SK-N-SH (cell line): Measurements from ENCODE around the gene RGS9. TPM values are rescaled to one million over a fixed set of nuclear protein-coding genes. Genes with fewer than 3 reads are reported as not detected.

Source experiments
- CTCF ChIA-PET: fragments of 300-600, 350-600 bp; formaldehyde crosslinking; extraction: SDS; loops from one replicate; lab custom pipeline; 2021; lab: Yijun Ruan, JAX
- POLR2A ChIA-PET: fragments of 350-600 bp; sonication (Branson Sonifier 250); formaldehyde crosslinking; extraction: SDS; loops from one replicate; lab custom pipeline; 2020; ENCODE audit warnings: antibody characterized with exemption, inconsistent platforms; lab: Yijun Ruan, JAX
- DNase-seq: peaks from one replicate; pipeline ENCODE4 v3.0.0; 2012
- H2AFZ ChIP-seq: fragments of 200-600 bp; sonication (generic); 2 replicates; pipeline ENCODE4 v1.8.1; 2016; ENCODE audit warnings: antibody characterized with exemption, mild to moderate bottlenecking, low read depth
- H3F3A ChIP-seq: fragments of 200-600 bp; sonication (generic); replicated peaks from 2 replicates; pipeline ENCODE3; 2016; ENCODE audit warnings: antibody characterized with exemption, mild to moderate bottlenecking; ENCODE audit not compliant: insufficient read depth
- H3K27ac ChIP-seq, 2 experiments: fragments of 200-500 bp in 1 of 2; fragments of 200-600 bp in 1 of 2; sonication (Bioruptor generic) in 1 of 2; sonication (generic), shearing (Covaris generic) in 1 of 2; 2 replicates each; pipeline versions ENCODE4 v1.5.1 to v1.6.1; 2014 to 2016; ENCODE audit warnings: low read depth in 2 of 2, inconsistent platforms in 1 of 2, low read length in 1 of 2, mild to moderate bottlenecking in 1 of 2, mixed read lengths in 1 of 2
- H3K27me3 ChIP-seq: fragments of 200-600 bp; sonication (generic), shearing (Covaris generic); 2 replicates; pipeline ENCODE4 v1.6.1; 2016; ENCODE audit warnings: mixed run types; ENCODE audit not compliant: insufficient read depth
- H3K36me3 ChIP-seq, 2 experiments: fragments of 200-500 bp in 1 of 2; fragments of 200-600 bp in 1 of 2; sonication (Bioruptor generic) in 1 of 2; sonication (generic) in 1 of 2; replicated peaks in 1 of 2; 2 replicates each; pipeline versions ENCODE3 to v1.5.1; 2014 to 2016; ENCODE audit warnings: low read length in 1 of 2, mild to moderate bottlenecking in 1 of 2; ENCODE audit not compliant: insufficient read depth in 2 of 2, control insufficient read depth in 1 of 2
- H3K4me1 ChIP-seq, 2 experiments: fragments of 200-500 bp in 1 of 2; fragments of 200-600 bp in 1 of 2; sonication (Bioruptor generic) in 1 of 2; sonication (generic), shearing (Covaris generic) in 1 of 2; 2 replicates each; pipeline versions ENCODE4 v1.5.1 to v1.6.1; 2014 to 2016; ENCODE audit warnings: low read depth in 1 of 2, low read length in 1 of 2, mixed run types in 1 of 2; ENCODE audit not compliant: insufficient read depth in 2 of 2, control insufficient read depth in 1 of 2
- H3K4me2 ChIP-seq: fragments of 200-600 bp; sonication (generic), shearing (Covaris generic); 2 replicates; pipeline ENCODE4 v1.6.1; 2017; ENCODE audit warnings: mixed run types
- H3K4me3 ChIP-seq, 2 experiments: fragments of 200-500 bp in 1 of 2; fragments of 200-600 bp in 1 of 2; sonication (Bioruptor generic) in 1 of 2; sonication (generic), shearing (Covaris generic) in 1 of 2; 2 replicates each; pipeline versions ENCODE4 v1.5.1 to v1.8.1; 2014 to 2016; ENCODE audit warnings: low read depth in 2 of 2, inconsistent platforms in 1 of 2, low read length in 1 of 2, mild to moderate bottlenecking in 1 of 2, mixed read lengths in 1 of 2, moderate library complexity in 1 of 2
- H3K79me2 ChIP-seq: fragments of 200-600 bp; sonication (generic); 2 replicates; pipeline ENCODE4 v1.8.1; 2017; ENCODE audit warnings: mild to moderate bottlenecking; ENCODE audit not compliant: insufficient read depth
- H3K9ac ChIP-seq: fragments of 200-600 bp; sonication (generic); 2 replicates; pipeline ENCODE4 v1.6.1; 2017; ENCODE audit warnings: mixed run types
- H3K9me2 ChIP-seq: fragments of 200-600 bp; sonication (generic); 2 replicates; pipeline ENCODE4 v1.6.1; 2017; ENCODE audit warnings: mixed run types
- H3K9me3 ChIP-seq: fragments of 200-600 bp; sonication (generic); 2 replicates; pipeline ENCODE4 v1.6.1; 2017; ENCODE audit warnings: mixed run types, mild to moderate bottlenecking, moderate library complexity
- H4K20me1 ChIP-seq: fragments of 200-600 bp; sonication (generic); 2 replicates; pipeline ENCODE4 v1.6.1; 2017; ENCODE audit warnings: mild to moderate bottlenecking, mixed run types; ENCODE audit not compliant: insufficient read depth
- ELF1 ChIP-seq: IDR thresholded peaks from 2 replicates; pipeline ENCODE4 v1.4.0; 2012
- FOXM1 ChIP-seq: IDR thresholded peaks from 2 replicates; pipeline ENCODE4 v1.4.0; 2012; ENCODE audit warnings: low read depth, mild to moderate bottlenecking
- GATA2 ChIP-seq: sonication (generic); formaldehyde crosslinking; IDR thresholded peaks from 2 replicates; pipeline ENCODE4 v1.5.0; 2020; ENCODE audit warnings: mild to moderate bottlenecking, missing genetic modification reagents
- JUND ChIP-seq: IDR thresholded peaks from 2 replicates; pipeline ENCODE4 v1.4.0; 2012
- NRF1 ChIP-seq: IDR thresholded peaks from 2 replicates; pipeline ENCODE4 v1.6.1; 2012; ENCODE audit warnings: low read depth, mild to moderate bottlenecking, low read length
- POLR2AphosphoS5 ChIP-seq: IDR thresholded peaks from 2 replicates; pipeline ENCODE4 v1.6.1; 2012; ENCODE audit warnings: low read depth, low read length
- RFX5 ChIP-seq: IDR thresholded peaks from 2 replicates; pipeline ENCODE4 v1.6.1; 2012; ENCODE audit warnings: mild to moderate bottlenecking, improper control_type of control experiment, low read length
- SMC3 ChIP-seq: IDR thresholded peaks from 2 replicates; pipeline ENCODE4 v1.6.1; 2012; ENCODE audit warnings: low read depth, low read length, improper control_type of control experiment
- TAF1 ChIP-seq: IDR thresholded peaks from 2 replicates; pipeline ENCODE4 v1.6.1; 2012; ENCODE audit warnings: low read depth, mild to moderate bottlenecking, low read length, moderate library complexity, borderline replicate concordance
- TEAD4 ChIP-seq: IDR thresholded peaks from 2 replicates; pipeline ENCODE4 v1.4.0; 2012; ENCODE audit warnings: mild to moderate bottlenecking, borderline replicate concordance; ENCODE audit not compliant: insufficient read depth
- WGBS: methylation state at CpG from one replicate; pipeline ENCODE4 v1.1.6; 2017; ENCODE audit warnings: low lambda C conversion rate; 5-methylcytosine and 5-hydroxymethylcytosine counted together
- polyA plus RNA-seq, 3 experiments: library from polyadenylated mRNA; depleted of rRNA; stranded (reverse); fragments of >200 nt; gene quantifications; 2 replicates each; pipeline ENCODE4 v1.2.3, GENCODE V29; 2012
- TF ChIP-seq, protein P1 (sequence below): fragments of 150-350 bp; IDR thresholded peaks from 2 replicates; pipeline ENCODE4 v1.6.1; 2017; ENCODE audit warnings: antibody characterized with exemption, low read length, low read depth, borderline replicate concordance
- TF ChIP-seq, protein P2 (sequence below): IDR thresholded peaks from 2 replicates; pipeline ENCODE4; 2012

Gene RGS9
- polyA plus RNA-seq, 1 of the 3 experiments (the other 2 are of a cell fraction), result 1.4 TPM

DNA sequence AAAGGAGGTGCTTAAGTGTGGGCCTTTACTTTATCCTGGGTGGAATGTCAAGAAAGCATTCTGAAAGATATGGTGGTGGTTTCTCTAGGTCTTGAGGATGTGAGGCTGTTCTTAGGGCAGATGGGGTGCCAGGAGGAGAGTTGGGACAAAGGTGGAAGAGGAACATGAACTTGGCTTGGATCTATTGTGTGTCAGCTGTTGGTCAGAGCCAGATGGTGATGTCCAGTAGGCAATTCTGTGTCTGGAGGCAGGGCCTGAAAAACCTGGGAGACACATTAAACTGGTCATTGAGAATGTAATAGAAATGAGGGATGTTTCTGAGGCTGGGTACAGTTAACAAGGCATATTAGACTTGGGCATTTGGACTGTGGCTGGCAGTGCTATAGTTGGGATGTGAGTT is 32.6 kb upstream of the RGS9 start:
- H2AFZ ChIP-seq, result no peak overlapping the region
- no peak for TF ChIP-seq SMC3
- TF ChIP-seq TAF1, result no peak
- no peak for TF ChIP-seq TEAD4
- no peak overlapping the region for H3K9ac ChIP-seq
- no peaks in the 10 kb centered on the region for H3K9me2 ChIP-seq
- ChIA-PET CTCF (interaction anchor here (1.0 to 7.1 kb wide), 5 partner anchors 18 to 185 kb away, joined by 3 to 59 read pairs (median 4); partner anchors contain the start of genes LRRC37A3 and RGS9), POLR2A (no interaction called here)
- H3K27ac ChIP-seq, result no peak overlapping the region
- no peaks in the 10 kb centered on the region for H3K36me3 ChIP-seq
- 0 out of 2 replicates have a peak, but pooled peaks cover 3% of the 10 kb centered on the region for H4K20me1 ChIP-seq
- no peaks in the 10 kb centered on the region for H3K79me2 ChIP-seq
- no peaks in the 10 kb centered on the region for H3K9me3 ChIP-seq
- H3K27me3 ChIP-seq, result no peaks in the 10 kb centered on the region
- no peak overlapping the region for H3K4me3 ChIP-seq
- peaks cover 0 to 18% of the 10 kb centered on the region in 2 experiments; a peak in 1 of 4 replicates for H3K4me1 ChIP-seq
- no peak overlapping the region for H3K4me2 ChIP-seq
- DNase-seq, result no peak
- peaks cover 15% of the 10 kb centered on the region for H3F3A ChIP-seq

DNA sequence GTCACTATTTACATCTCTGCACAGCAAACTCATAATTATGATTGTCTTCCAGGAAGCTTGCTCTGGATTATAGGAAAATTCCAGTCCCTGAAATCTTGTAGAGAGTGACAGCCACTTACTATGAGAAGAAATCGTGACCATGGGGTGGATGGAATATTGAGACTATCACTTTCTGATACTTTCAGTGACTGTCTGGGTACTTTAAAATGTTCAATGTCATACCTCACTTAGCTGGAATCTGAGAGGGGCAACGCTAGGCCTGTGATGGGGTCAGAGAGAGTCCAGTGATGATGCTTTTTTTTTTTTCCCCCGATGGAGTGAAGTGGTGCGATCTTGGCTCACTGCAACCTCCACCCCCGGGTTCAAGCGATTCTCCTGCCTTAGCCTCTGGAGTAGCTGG is 32.2 kb upstream of the RGS9 start:
- H3K4me3 ChIP-seq, result no peak overlapping the region
- no peak overlapping the region for H3K4me2 ChIP-seq
- no peaks in the 10 kb centered on the region for H3K9me2 ChIP-seq
- no peak for DNase-seq
- H3K79me2 ChIP-seq, result no peaks in the 10 kb centered on the region
- peaks cover 14% of the 10 kb centered on the region for H3F3A ChIP-seq
- H3K36me3 ChIP-seq, result no peaks in the 10 kb centered on the region
- WGBS, result 81% methylated on average over 6 of the region's 6 CpGs
- H4K20me1 ChIP-seq, result 0 out of 2 replicates have a peak, but pooled peaks cover 3% of the 10 kb centered on the region
- no peak overlapping the region for H3K9ac ChIP-seq
- H3K27me3 ChIP-seq, result no peaks in the 10 kb centered on the region
- H3K27ac ChIP-seq, result no peak overlapping the region
- H3K9me3 ChIP-seq, result no peaks in the 10 kb centered on the region
- TF ChIP-seq NRF1, result no peak
- no peak for TF ChIP-seq ELF1
- TF ChIP-seq, protein P1, sequence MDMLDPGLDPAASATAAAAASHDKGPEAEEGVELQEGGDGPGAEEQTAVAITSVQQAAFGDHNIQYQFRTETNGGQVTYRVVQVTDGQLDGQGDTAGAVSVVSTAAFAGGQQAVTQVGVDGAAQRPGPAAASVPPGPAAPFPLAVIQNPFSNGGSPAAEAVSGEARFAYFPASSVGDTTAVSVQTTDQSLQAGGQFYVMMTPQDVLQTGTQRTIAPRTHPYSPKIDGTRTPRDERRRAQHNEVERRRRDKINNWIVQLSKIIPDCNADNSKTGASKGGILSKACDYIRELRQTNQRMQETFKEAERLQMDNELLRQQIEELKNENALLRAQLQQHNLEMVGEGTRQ, result no peak
- no peak for TF ChIP-seq GATA2
- no peak for TF ChIP-seq JUND
- TF ChIP-seq FOXM1, result no peak
- TF ChIP-seq, protein P2, sequence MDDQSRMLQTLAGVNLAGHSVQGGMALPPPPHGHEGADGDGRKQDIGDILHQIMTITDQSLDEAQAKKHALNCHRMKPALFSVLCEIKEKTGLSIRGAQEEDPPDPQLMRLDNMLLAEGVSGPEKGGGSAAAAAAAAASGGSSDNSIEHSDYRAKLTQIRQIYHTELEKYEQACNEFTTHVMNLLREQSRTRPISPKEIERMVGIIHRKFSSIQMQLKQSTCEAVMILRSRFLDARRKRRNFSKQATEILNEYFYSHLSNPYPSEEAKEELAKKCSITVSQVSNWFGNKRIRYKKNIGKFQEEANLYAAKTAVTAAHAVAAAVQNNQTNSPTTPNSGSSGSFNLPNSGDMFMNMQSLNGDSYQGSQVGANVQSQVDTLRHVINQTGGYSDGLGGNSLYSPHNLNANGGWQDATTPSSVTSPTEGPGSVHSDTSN, result no peak
- TF ChIP-seq POLR2AphosphoS5, result no peak
- TF ChIP-seq RFX5, result no peak
- ChIA-PET CTCF (interaction anchor here (0.8 to 7.1 kb wide), 5 partner anchors 18 to 163 kb away, joined by 3 to 59 read pairs (median 3); partner anchors contain the start of gene RGS9), POLR2A (no interaction called here)
- H3K4me1 ChIP-seq, result peaks cover 0 to 16% of the 10 kb centered on the region in 2 experiments; a peak in 1 of 4 replicates
- H2AFZ ChIP-seq, result no peak overlapping the region
